SK-N-SH (cell line): Measurements from ENCODE around the gene COBLL1. TPM values are rescaled to one million over a fixed set of nuclear protein-coding genes. Genes with fewer than 3 reads are reported as not detected.
A peak's percentile ranks its signal among the peaks of the same experiment; 100 is the strongest.

ENCODE experiments used
- CTCF ChIA-PET: fragments of 300-600, 350-600 bp; formaldehyde crosslinking; extraction: SDS; loops from one replicate; lab custom pipeline; 2021; lab: Yijun Ruan, JAX
- POLR2A ChIA-PET: fragments of 350-600 bp; sonication (Branson Sonifier 250); formaldehyde crosslinking; extraction: SDS; loops from one replicate; lab custom pipeline; 2020; ENCODE audit warnings: antibody characterized with exemption, inconsistent platforms; lab: Yijun Ruan, JAX
- DNase-seq: peaks from one replicate; pipeline ENCODE4 v3.0.0; 2012
- H2AFZ ChIP-seq: fragments of 200-600 bp; sonication (generic); 2 replicates; pipeline ENCODE4 v1.8.1; 2016; ENCODE audit warnings: antibody characterized with exemption, mild to moderate bottlenecking, low read depth
- H3F3A ChIP-seq: fragments of 200-600 bp; sonication (generic); replicated peaks from 2 replicates; pipeline ENCODE3; 2016; ENCODE audit warnings: antibody characterized with exemption, mild to moderate bottlenecking; ENCODE audit not compliant: insufficient read depth
- H3K27ac ChIP-seq, 2 experiments: fragments of 200-500 bp in 1 of 2; fragments of 200-600 bp in 1 of 2; sonication (Bioruptor generic) in 1 of 2; sonication (generic), shearing (Covaris generic) in 1 of 2; 2 replicates each; pipeline versions ENCODE4 v1.5.1 to v1.6.1; 2014 to 2016; ENCODE audit warnings: low read depth in 2 of 2, inconsistent platforms in 1 of 2, low read length in 1 of 2, mild to moderate bottlenecking in 1 of 2, mixed read lengths in 1 of 2
- H3K27me3 ChIP-seq: fragments of 200-600 bp; sonication (generic), shearing (Covaris generic); 2 replicates; pipeline ENCODE4 v1.6.1; 2016; ENCODE audit warnings: mixed run types; ENCODE audit not compliant: insufficient read depth
- H3K36me3 ChIP-seq, 2 experiments: fragments of 200-500 bp in 1 of 2; fragments of 200-600 bp in 1 of 2; sonication (Bioruptor generic) in 1 of 2; sonication (generic) in 1 of 2; replicated peaks in 1 of 2; 2 replicates each; pipeline versions ENCODE3 to v1.5.1; 2014 to 2016; ENCODE audit warnings: low read length in 1 of 2, mild to moderate bottlenecking in 1 of 2; ENCODE audit not compliant: insufficient read depth in 2 of 2, control insufficient read depth in 1 of 2
- H3K4me1 ChIP-seq, 2 experiments: fragments of 200-500 bp in 1 of 2; fragments of 200-600 bp in 1 of 2; sonication (Bioruptor generic) in 1 of 2; sonication (generic), shearing (Covaris generic) in 1 of 2; 2 replicates each; pipeline versions ENCODE4 v1.5.1 to v1.6.1; 2014 to 2016; ENCODE audit warnings: low read depth in 1 of 2, low read length in 1 of 2, mixed run types in 1 of 2; ENCODE audit not compliant: insufficient read depth in 2 of 2, control insufficient read depth in 1 of 2
- H3K4me2 ChIP-seq: fragments of 200-600 bp; sonication (generic), shearing (Covaris generic); 2 replicates; pipeline ENCODE4 v1.6.1; 2017; ENCODE audit warnings: mixed run types
- H3K4me3 ChIP-seq, 2 experiments: fragments of 200-500 bp in 1 of 2; fragments of 200-600 bp in 1 of 2; sonication (Bioruptor generic) in 1 of 2; sonication (generic), shearing (Covaris generic) in 1 of 2; 2 replicates each; pipeline versions ENCODE4 v1.5.1 to v1.8.1; 2014 to 2016; ENCODE audit warnings: low read depth in 2 of 2, inconsistent platforms in 1 of 2, low read length in 1 of 2, mild to moderate bottlenecking in 1 of 2, mixed read lengths in 1 of 2, moderate library complexity in 1 of 2
- H3K79me2 ChIP-seq: fragments of 200-600 bp; sonication (generic); 2 replicates; pipeline ENCODE4 v1.8.1; 2017; ENCODE audit warnings: mild to moderate bottlenecking; ENCODE audit not compliant: insufficient read depth
- H3K9ac ChIP-seq: fragments of 200-600 bp; sonication (generic); 2 replicates; pipeline ENCODE4 v1.6.1; 2017; ENCODE audit warnings: mixed run types
- H3K9me2 ChIP-seq: fragments of 200-600 bp; sonication (generic); 2 replicates; pipeline ENCODE4 v1.6.1; 2017; ENCODE audit warnings: mixed run types
- H3K9me3 ChIP-seq: fragments of 200-600 bp; sonication (generic); 2 replicates; pipeline ENCODE4 v1.6.1; 2017; ENCODE audit warnings: mixed run types, mild to moderate bottlenecking, moderate library complexity
- H4K20me1 ChIP-seq: fragments of 200-600 bp; sonication (generic); 2 replicates; pipeline ENCODE4 v1.6.1; 2017; ENCODE audit warnings: mild to moderate bottlenecking, mixed run types; ENCODE audit not compliant: insufficient read depth
- FOSL2 ChIP-seq: IDR thresholded peaks from 2 replicates; pipeline ENCODE4 v1.4.0; 2012; ENCODE audit warnings: low read depth, mild to moderate bottlenecking, moderate library complexity, borderline replicate concordance
- MAX ChIP-seq: IDR thresholded peaks from 2 replicates; pipeline ENCODE4 v1.4.0; 2012; ENCODE audit warnings: low read depth
- NFIC ChIP-seq: IDR thresholded peaks from 2 replicates; pipeline ENCODE4 v1.4.0; 2012; ENCODE audit warnings: borderline replicate concordance
- RAD21 ChIP-seq: IDR thresholded peaks from 2 replicates; pipeline ENCODE4 v1.6.1; 2012; ENCODE audit warnings: mild to moderate bottlenecking, low read length
- SMC3 ChIP-seq: IDR thresholded peaks from 2 replicates; pipeline ENCODE4 v1.6.1; 2012; ENCODE audit warnings: low read depth, low read length, improper control_type of control experiment
- USF2 ChIP-seq: fragments of 150-350 bp; IDR thresholded peaks from 2 replicates; pipeline ENCODE4 v1.6.1; 2017; ENCODE audit warnings: antibody characterized with exemption, low read length, low read depth, borderline replicate concordance
- ZBTB33 ChIP-seq: IDR thresholded peaks from 2 replicates; pipeline ENCODE4 v1.4.0; 2012; ENCODE audit warnings: low read depth, borderline replicate concordance
- WGBS: methylation state at CpG from one replicate; pipeline ENCODE4 v1.1.6; 2017; ENCODE audit warnings: low lambda C conversion rate; 5-methylcytosine and 5-hydroxymethylcytosine counted together
- polyA plus RNA-seq, 3 experiments: library from polyadenylated mRNA; depleted of rRNA; stranded (reverse); fragments of >200 nt; gene quantifications; 2 replicates each; pipeline ENCODE4 v1.2.3, GENCODE V29; 2012

Gene COBLL1
- polyA plus RNA-seq, 1 of the 3 experiments (the other 2 are of a cell fraction), result 3.1 TPM

- POLR2A ChIA-PET, result no interaction called here
- no peak for DNase-seq
- no peaks in the 10 kb centered on the region for H3K9me2 ChIP-seq
- no peaks in the 10 kb centered on the region for H3K27me3 ChIP-seq
- H3F3A ChIP-seq, result no peaks in the 10 kb centered on the region
- H3K27ac ChIP-seq, result peak overlapping the region in 1 of 2 experiments; percentile 91; a peak in 2 of 4 replicates
- H2AFZ ChIP-seq, result no peak overlapping the region
- CTCF ChIA-PET, result interaction anchor here (0.8 to 1.4 kb wide), 4 partner anchors 12 to 131 kb away, joined by 3 to 5 read pairs (median 5); no protein-coding TSS in a partner anchor
- H3K4me2 ChIP-seq, result no peak overlapping the region
- no peak overlapping the region for H3K4me3 ChIP-seq
- H3K36me3 ChIP-seq, result no peaks in the 10 kb centered on the region
- H3K4me1 ChIP-seq, result peaks cover 0 to 15% of the 10 kb centered on the region in 2 experiments; a peak in 3 of 4 replicates
- 78% methylated on average over 4 of the region's 4 CpGs for WGBS
- no peaks in the 10 kb centered on the region for H3K9me3 ChIP-seq
- H3K79me2 ChIP-seq, result no peaks in the 10 kb centered on the region
- TF ChIP-seq RAD21, result no peak
- TF ChIP-seq, all 33 proteins: peak for 0
- no peaks in the 10 kb centered on the region for H4K20me1 ChIP-seq
- no peak overlapping the region for H3K9ac ChIP-seq
Observed at GRCh38 chr2:164847291-164847690, 5.7 kb upstream of the COBLL1 start.

- peaks cover 0 to 17% of the 10 kb centered on the region in 2 experiments; a peak in 3 of 4 replicates for H3K4me1 ChIP-seq
- H3F3A ChIP-seq, result no peaks in the 10 kb centered on the region
- H3K79me2 ChIP-seq, result no peaks in the 10 kb centered on the region
- H3K4me2 ChIP-seq, result no peak overlapping the region
- H4K20me1 ChIP-seq, result no peaks in the 10 kb centered on the region
- H3K9ac ChIP-seq, result no peak overlapping the region
- H3K36me3 ChIP-seq, result no peaks in the 10 kb centered on the region
- no peak overlapping the region for H3K27ac ChIP-seq
- H3K27me3 ChIP-seq, result no peaks in the 10 kb centered on the region
- no peak for DNase-seq
- no peak overlapping the region for H3K4me3 ChIP-seq
- ChIA-PET CTCF (interaction anchor here (1.5 to 2.4 kb wide), 2 partner anchors 63 to 108 kb away, joined by 4 to 5 read pairs; no protein-coding TSS in a partner anchor), POLR2A (no interaction called here)
- 75% methylated on average over 2 of the region's 2 CpGs for WGBS
- H3K9me2 ChIP-seq, result no peaks in the 10 kb centered on the region
- no peak overlapping the region for H2AFZ ChIP-seq
- TF ChIP-seq FOSL2 (no peak), NFIC (no peak), ZBTB33 (no peak), MAX (no peak), SMC3 (no peak), USF2 (no peak)
- no peaks in the 10 kb centered on the region for H3K9me3 ChIP-seq
Observed at GRCh38 chr2:164846276-164846675, 4.7 kb upstream of the COBLL1 start.
